Cardiac septum (tissue), 1 donor: ENCODE data around the gene TNFSF9. TPM values are rescaled to one million over a fixed set of nuclear protein-coding genes. Genes with fewer than 3 reads are reported as not detected.
"Not testable (repeated sequence)": the region's sequence is repeated elsewhere in the genome, so short reads cannot be mapped to it uniquely, and the experiment has no call there.

ENCODE experiments used
- DNase-seq: peaks from one replicate; pipeline ENCODE4 v3.0.0-alpha.2; 2020; ENCODE audit warnings: low spot score
- intact Hi-C: fragments of 100-400 bp; cut with DNase I; formaldehyde crosslinking; loops from one replicate; pipeline ENCODE4 v1.14.0; 2022
- total RNA-seq: library from RNA; stranded (reverse); fragmentation: NEBNext Ultra II Directional; extraction: Animal tissue kit (Norgen Biotek cat#: 25700); gene quantifications from one replicate; pipeline ENCODE4 v1.2.1, GENCODE V29; 2021
- donor health status: DM: no; HTN: no; CAD: no.

TNFSF9 gene
- total RNA-seq, 1 donor from 2014 or later = not detected

DNA sequence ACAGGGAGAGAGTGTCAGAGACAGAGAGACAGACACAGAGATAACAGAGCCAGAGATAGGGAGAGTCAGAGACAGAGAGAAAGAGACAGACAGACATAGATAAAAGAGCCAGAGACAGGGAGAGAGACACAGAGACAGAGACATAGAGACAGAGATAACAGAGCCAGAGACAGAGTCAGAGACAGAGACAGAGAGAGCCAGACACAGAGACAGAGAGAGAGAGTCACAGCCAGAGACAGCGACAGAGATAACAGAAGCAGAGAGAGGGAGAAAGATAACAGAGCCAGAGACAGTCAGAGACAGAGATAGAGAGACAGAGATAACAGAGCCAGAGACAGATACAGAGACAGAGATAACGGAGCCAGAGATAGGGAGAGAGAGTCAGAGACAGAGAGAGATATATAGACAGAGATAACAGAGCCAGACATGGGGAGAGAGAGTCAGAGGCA, 865 bp upstream of the TNFSF9 start:
- intact Hi-C loops = no loop called here
- DNase-seq = no peak

GRCh38 chr19:6531163-6531955, 533 bp downstream of the TNFSF9 start:
- DNase-seq = no peak
- intact Hi-C loops = no loop called here

GRCh38 chr19:6531956-6532243, 1.1 kb downstream of the TNFSF9 start:
- DNase-seq = no peak
- intact Hi-C loops = no loop called here

- intact Hi-C loops = no loop called here
- DNase-seq = no peak
Observed at GRCh38 chr19:6532244-6532999, 1.6 kb downstream of the TNFSF9 start.

GRCh38 chr19:6533000-6533328, 2.1 kb downstream of the TNFSF9 start:
- no peak for DNase-seq
- intact Hi-C loops = no loop called here

- no peak for DNase-seq
- intact Hi-C loops = no loop called here
Observed at GRCh38 chr19:6533746-6534418, 3.1 kb downstream of the TNFSF9 start.

- DNase-seq = no peak
- intact Hi-C loops = no loop called here
Observed at GRCh38 chr19:6534451-6535093, 3.7 kb downstream of the TNFSF9 start.

GRCh38 chr19:6535558-6536137, 4.8 kb downstream of the TNFSF9 start:
- intact Hi-C loops = no loop called here
- no peak for DNase-seq

DNA sequence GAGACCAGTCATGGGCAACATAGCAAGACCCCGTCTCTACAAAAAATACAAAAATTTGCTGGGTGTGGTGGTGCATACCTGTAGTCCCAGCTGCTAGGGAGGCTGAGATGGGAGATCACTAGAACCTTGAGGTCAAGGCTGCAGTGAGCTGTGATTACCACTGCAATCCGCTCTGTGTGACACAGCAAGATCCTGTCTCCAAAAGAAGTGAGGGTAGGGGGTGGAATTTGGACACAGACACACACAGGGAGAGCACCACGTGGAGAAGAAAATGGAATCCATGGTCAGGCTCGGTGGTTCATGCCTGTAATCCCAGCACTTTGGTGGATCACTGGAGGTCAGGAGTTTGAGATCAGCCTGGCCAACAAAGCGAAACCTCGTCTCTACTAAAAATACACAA, 8.7 kb downstream of the TNFSF9 start:
- intact Hi-C loops = no loop called here
- no peak for DNase-seq

GRCh38 chr19:6540918-6541689, 10.3 kb downstream of the TNFSF9 start:
- no peak for DNase-seq
- intact Hi-C loops = no loop called here

GRCh38 chr19:6543866-6544347, 13.1 kb downstream of the TNFSF9 start:
- intact Hi-C loops = no loop called here
- no peak for DNase-seq

- DNase-seq, intact Hi-C loops: not testable (repeated sequence)
Observed at GRCh38 chr19:6550679-6551078, 19.9 kb downstream of the TNFSF9 start.

- no peak for DNase-seq
- intact Hi-C loops = no loop called here
Observed at GRCh38 chr19:6551091-6551490, 20.3 kb downstream of the TNFSF9 start.

- intact Hi-C loops = no loop called here
Observed at GRCh38 chr19:6551607-6552450, 21.0 kb downstream of the TNFSF9 start.

DNA sequence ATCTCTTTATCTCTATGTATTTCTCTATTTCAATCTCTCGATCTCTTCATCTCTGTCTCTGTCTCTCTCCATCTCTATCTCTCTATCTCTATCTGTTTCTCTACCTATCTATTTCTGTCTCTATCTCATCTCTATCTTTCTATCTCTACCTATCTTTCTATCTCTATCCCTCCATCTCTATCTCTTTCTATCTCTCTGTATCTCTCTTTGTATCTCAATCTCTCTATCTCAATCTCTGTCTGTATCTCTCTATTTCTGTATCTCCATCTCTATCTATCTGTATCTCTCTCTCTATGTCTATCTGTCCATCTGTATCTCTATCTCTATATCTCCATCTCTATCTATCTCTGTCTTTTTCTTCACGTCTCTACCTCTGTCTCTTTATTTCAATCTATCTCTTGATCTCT, 25.2 kb downstream of the TNFSF9 start:
- DNase-seq = no peak
- intact Hi-C loops = no loop called here

More at GRCh38 chr19:6551607-6552450, 21.0 kb downstream of the TNFSF9 start:
- no peak for DNase-seq

- no peak for DNase-seq
- intact Hi-C loops = no loop called here
Observed at GRCh38 chr19:6556480-6557195, 25.8 kb downstream of the TNFSF9 start.

- DNase-seq, intact Hi-C loops: not testable (repeated sequence)
Observed at GRCh38 chr19:6562437-6562836, 31.6 kb downstream of the TNFSF9 start.
